SK-N-MC (cell line): ENCODE measurements around the gene WTAP.

ENCODE experiments used
- EZH2 ChIP-seq: fragments of 200-600 bp; sonication (generic); IDR thresholded peaks from one replicate; pipeline ENCODE4 v1.6.1; 2017; ENCODE audit warnings: antibody characterized with exemption
- FOXP2 ChIP-seq: optimal IDR thresholded peaks from 2 replicates; pipeline ENCODE3; 2011; ENCODE audit warnings: mild to moderate bottlenecking, moderate library complexity; ENCODE audit not compliant: insufficient read depth; ENCODE audit errors: extremely low read length, control extremely low read depth
- POLR2AphosphoS5 ChIP-seq: IDR thresholded peaks from 2 replicates; pipeline ENCODE4 v1.6.1; 2012; ENCODE audit warnings: mild to moderate bottlenecking, low read depth, low read length, borderline replicate concordance

- TF ChIP-seq POLR2AphosphoS5 (no peak), EZH2 (no peak), FOXP2 (no peak)
Observed at GRCh38 chr6:159686040-159686439, 41.3 kb upstream of the WTAP start.
